ENCODE results near the gene SEC11A.
"Not testable (repeated sequence)": the region's sequence is repeated elsewhere in the genome, so short reads cannot be mapped to it uniquely, and the experiment has no call there.

The SEC11A gene

DNA sequence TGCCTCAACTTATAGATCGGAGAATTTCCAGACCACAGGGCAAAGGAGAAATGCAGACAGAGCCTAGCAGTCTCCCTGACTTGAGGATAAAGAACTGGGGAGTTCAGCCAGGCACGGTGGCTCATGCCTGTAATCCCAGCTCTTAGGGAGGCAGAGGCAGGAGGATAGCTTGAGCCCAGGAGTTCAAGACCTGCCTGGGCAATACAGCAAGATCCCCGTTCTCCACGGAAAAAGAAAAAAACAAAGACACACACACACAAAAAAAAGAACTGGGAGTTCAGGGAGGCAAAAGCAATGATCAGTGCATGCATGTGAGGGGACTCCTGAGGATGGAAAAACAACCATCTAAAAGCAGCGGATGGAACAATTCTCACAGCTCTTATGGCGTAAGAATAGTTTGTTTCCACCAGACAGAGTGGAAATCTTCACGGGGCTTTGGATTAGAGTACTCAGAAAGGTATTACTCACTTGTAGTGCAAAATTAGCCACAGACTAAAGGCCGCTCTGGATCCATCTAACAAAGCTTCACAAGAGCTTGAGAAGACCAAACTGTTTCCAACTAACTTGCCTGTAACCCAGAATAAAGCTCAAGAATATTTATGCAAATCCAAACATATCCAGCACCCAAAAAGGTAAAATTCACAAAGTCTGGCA is 16.3 kb downstream of the SEC11A start:
- TF ChIP-seq, protein P1, sequence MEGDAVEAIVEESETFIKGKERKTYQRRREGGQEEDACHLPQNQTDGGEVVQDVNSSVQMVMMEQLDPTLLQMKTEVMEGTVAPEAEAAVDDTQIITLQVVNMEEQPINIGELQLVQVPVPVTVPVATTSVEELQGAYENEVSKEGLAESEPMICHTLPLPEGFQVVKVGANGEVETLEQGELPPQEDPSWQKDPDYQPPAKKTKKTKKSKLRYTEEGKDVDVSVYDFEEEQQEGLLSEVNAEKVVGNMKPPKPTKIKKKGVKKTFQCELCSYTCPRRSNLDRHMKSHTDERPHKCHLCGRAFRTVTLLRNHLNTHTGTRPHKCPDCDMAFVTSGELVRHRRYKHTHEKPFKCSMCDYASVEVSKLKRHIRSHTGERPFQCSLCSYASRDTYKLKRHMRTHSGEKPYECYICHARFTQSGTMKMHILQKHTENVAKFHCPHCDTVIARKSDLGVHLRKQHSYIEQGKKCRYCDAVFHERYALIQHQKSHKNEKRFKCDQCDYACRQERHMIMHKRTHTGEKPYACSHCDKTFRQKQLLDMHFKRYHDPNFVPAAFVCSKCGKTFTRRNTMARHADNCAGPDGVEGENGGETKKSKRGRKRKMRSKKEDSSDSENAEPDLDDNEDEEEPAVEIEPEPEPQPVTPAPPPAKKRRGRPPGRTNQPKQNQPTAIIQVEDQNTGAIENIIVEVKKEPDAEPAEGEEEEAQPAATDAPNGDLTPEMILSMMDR (IDR thresholded peaks at IDR 0.05; ENCODE audit: control insufficient read depth, extremely low read depth, insufficient read depth) = no peak
- no peak overlapping the region for H3K4me3 ChIP-seq (ENCODE audit: low read depth, low read length)
- DNase-seq (ENCODE audit: low read depth) = no peak

DNA sequence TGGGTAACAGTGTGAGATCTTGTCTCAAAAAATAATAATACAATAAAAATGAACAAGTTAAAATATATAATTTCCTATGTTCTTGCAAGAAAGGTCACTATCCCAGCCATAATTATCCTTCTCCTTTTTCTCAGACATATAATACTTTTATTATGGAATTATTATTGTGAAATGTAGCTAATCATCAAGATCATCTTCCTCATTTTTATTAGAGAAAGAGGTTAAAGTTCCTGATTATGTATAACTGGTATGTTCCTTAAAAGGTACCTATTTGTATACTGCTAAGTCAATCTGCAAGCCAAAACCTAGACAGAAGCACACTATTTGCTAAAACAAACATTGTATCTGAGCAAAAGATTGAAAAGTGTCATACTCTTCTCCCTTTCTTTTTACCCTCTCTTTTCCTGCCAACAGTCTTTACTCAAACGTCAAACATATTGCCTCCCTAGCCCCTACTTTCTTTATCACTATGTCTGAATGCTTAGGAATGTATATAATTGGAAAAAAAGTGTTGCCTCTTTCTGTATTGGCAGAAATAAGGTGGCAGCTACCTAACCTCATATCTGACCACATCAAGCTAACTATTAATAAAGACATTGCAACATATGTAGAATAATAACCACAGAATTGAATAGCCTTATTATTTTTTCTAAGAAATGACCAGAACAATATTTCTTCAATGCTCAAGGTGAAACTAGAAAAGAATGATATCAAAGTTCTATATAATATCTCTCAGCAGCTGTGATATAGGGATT is 18.5 kb downstream of the SEC11A start:
- TF ChIP-seq, protein P1 (IDR thresholded peaks at IDR 0.05; ENCODE audit: control insufficient read depth, extremely low read depth, insufficient read depth) = no peak
- H3K4me3 ChIP-seq (ENCODE audit: low read depth, low read length) = no peak overlapping the region
- no peak for DNase-seq (ENCODE audit: low read depth)

DNA sequence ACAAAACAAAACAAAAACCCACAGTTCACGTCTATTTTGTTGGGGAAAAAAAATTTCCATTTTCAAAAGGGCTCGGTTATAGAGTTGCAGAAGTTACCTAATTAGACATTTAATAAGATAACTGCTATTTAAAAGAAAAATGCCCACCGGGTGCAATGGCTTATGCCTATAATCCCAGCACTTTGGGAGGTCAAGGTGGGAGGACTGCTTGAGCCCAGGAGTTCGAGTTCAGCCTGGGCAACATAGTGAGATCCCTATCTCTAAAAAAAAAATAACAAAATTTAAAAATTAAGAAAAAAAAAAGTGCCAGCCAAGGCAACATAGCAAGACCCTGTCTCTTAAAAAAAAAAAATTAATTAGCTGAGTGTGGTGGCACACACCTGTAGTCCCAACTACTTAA is 19.2 kb downstream of the SEC11A start:
- DNase-seq (ENCODE audit: low read depth) = no peak
- TF ChIP-seq, protein P1 (IDR thresholded peaks at IDR 0.05; ENCODE audit: control insufficient read depth, extremely low read depth, insufficient read depth) = no peak
- H3K4me3 ChIP-seq (ENCODE audit: low read depth, low read length) = no peak overlapping the region

DNA sequence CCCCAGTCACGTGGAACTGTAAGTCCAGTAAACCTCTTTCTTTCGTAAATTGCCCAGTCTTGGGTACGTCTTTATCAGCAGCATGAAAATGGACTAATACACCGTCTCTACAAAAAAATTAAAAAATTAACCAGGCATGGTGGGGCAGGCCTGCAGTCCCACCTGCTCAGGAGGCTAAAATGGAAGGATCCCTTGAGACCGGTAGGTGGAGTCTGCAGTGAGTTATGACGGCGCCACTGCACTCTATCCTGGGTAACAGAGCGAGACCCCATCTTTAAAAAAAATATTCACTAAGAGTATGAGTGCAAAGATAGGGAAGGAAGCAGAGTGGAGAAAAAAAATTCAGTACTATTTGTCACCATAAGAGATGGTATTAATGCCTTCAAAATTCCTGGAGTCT is 25.6 kb downstream of the SEC11A start:
- TF ChIP-seq, protein P1 (IDR thresholded peaks at IDR 0.05; ENCODE audit: control insufficient read depth, extremely low read depth, insufficient read depth) = no peak
- H3K4me3 ChIP-seq (ENCODE audit: low read depth, low read length) = no peak overlapping the region
- DNase-seq (ENCODE audit: low read depth) = no peak

DNA sequence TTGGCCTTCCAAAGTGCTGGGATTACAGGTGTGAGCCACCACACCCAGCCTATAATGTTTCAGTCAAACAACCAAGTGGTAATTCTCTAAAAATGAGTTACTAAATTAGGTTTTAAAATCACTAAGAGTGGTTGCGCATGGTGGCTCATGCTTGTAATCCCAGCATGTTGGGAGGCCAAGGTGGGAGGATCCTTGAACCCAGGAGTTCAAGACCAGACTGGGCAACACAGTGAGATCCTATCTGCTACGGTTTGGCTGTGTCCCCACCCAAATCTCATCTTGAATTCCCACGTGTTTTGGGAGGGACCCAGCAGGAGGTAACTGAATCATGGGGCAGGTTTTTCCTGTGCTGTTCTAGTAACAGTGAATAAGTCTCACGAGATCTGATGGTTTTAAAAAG is 26.1 kb downstream of the SEC11A start:
- TF ChIP-seq, protein P1 (IDR thresholded peaks at IDR 0.05; ENCODE audit: control insufficient read depth, extremely low read depth, insufficient read depth) = no peak
- no peak for DNase-seq (ENCODE audit: low read depth)
- H3K4me3 ChIP-seq (ENCODE audit: low read depth, low read length) = no peak overlapping the region

DNA sequence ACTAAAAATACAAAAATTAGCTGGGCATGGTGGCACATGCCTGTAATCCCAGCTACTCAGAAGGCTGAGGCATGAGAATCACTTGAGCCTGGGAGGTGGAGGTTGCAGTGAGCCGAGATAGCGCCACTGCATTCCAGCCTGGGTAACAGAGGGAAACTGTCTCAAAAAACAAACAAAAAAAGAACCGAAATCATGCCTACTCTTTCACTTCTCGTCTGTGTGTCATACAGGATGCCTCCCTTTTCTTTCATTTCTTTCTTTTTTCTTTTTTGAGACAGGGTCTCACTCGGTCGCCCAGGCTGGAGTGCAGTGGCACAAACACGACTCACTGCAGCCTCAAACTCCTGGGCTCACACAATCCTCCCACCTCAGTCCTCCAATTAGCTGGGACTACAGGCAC is 29.5 kb downstream of the SEC11A start:
- DNase-seq (ENCODE audit: low read depth); H3K4me3 ChIP-seq (ENCODE audit: low read depth, low read length): not testable (repeated sequence)

DNA sequence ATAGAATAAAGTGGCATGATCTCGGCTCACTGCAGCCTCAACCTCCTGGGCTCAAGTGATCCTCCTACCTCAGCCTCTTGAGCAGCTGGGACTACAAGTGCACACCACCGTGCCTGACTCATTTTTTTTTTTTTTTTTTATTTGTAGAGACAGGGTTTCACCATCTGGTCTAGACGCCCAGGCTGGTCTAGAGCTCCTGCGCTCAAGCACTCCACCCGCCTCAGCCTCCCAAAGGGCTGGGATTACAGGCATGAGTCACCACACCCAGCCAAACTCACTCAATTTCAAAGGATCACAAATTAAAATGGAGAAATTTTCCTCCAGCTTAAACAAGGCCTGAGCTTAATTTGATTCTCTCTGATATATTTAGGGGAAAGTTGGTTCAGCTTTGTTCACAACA is 30.6 kb downstream of the SEC11A start:
- DNase-seq (ENCODE audit: low read depth) = no peak
- TF ChIP-seq, protein P1 (IDR thresholded peaks at IDR 0.05; ENCODE audit: control insufficient read depth, extremely low read depth, insufficient read depth) = no peak
- H3K4me3 ChIP-seq (ENCODE audit: low read depth, low read length) = no peak overlapping the region
